Psoas muscle (tissue), 8 donors: ENCODE results near the gene AKR7A3. TPM values are rescaled to one million over a fixed set of nuclear protein-coding genes. Genes with fewer than 3 reads are reported as not detected.

Source experiments
- ATAC-seq, 4 donors: fragments of 200-7000 bp; cut with Tn5 transposase; one replicate each; pipeline ENCODE4 v1.9.1; 2020; ENCODE audit warnings: moderate library complexity in 3 of 4, mild to moderate bottlenecking in 2 of 4
- DNase-seq, 2 donors: peaks; one replicate each; pipeline ENCODE4 v3.0.0-alpha.2; 2020
- H3K27ac ChIP-seq: fragments of 200-600 bp; one replicate; pipeline ENCODE4 v1.8.0; 2022
- H3K27me3 ChIP-seq, 3 donors: fragments of 200-600 bp in 1 of 3; one replicate each; pipeline versions ENCODE4 v1.6.1 to v1.8.0; 2013 to 2022; ENCODE audit warnings: low read length in 2 of 3, mild to moderate bottlenecking in 2 of 3, moderate library complexity in 1 of 3; ENCODE audit not compliant: insufficient read depth in 3 of 3
- H3K36me3 ChIP-seq, 2 donors: fragments of 200-600 bp in 1 of 2; one replicate each; pipeline versions ENCODE4 v1.6.1 to v1.8.0; 2013 to 2022; ENCODE audit warnings: low read depth in 1 of 2, mild to moderate bottlenecking in 1 of 2, moderate library complexity in 1 of 2; ENCODE audit not compliant: insufficient read depth in 1 of 2
- H3K4me1 ChIP-seq: fragments of 200-600 bp; one replicate; pipeline ENCODE4 v1.8.0; 2022
- H3K4me3 ChIP-seq: fragments of 200-600 bp; one replicate; pipeline ENCODE4 v1.8.0; 2022; ENCODE audit warnings: mild to moderate bottlenecking
- H3K9me3 ChIP-seq: fragments of 200-600 bp; one replicate; pipeline ENCODE4 v1.8.0; 2022
- WGBS, 3 donors: extraction: QIAGEN DNeasy Blood & Tissue Kit; methylation state at CpG; one replicate each; pipeline versions ENCODE4 v1.1.6 to v1.1.7; 2013; 5-methylcytosine and 5-hydroxymethylcytosine counted together
- intact Hi-C, 2 donors: fragments of 100-400 bp; cut with DNase I; formaldehyde crosslinking; loops; one replicate each; pipeline versions ENCODE4 v1.11.0 to v1.14.2; 2022
- polyA plus RNA-seq, 3 donors: library from polyadenylated mRNA; stranded (reverse); fragments of 200-250 nt; gene quantifications; one replicate each; pipeline ENCODE4 v1.2.3, GENCODE V29; 2013
- total RNA-seq, 4 donors: library from RNA; stranded (reverse); fragmentation: NEBNext Ultra II Directional in 2 of 4; extraction: Animal tissue kit (Norgen Biotek cat#: 25700) in 2 of 4; gene quantifications; one replicate each; pipeline versions ENCODE4 v1.2.1 to v1.2.4, GENCODE V29; 2021 to 2023
- TF ChIP-seq, protein P1 (sequence below): fragments of 200-600 bp; IDR thresholded peaks from one replicate; pipeline ENCODE4 v1.8.0; 2022; ENCODE audit warnings: antibody characterized with exemption
- donor health status: healthy with polysubstance abuse.
- donor health status: DM: no; HTN: no; CAD: no; lungs with moderate emphysema.
- donor health status: Bipolar disorder and iron deficiency.
- donor health status: healthy.
- donor health status: DM: yes; HTN: yes; CAD: no.
- donor health status: DM: no; HTN: no; CAD: no.
- donor health status: DM: no; HTN: no; CAD: no.
- donor health status: DM: yes; HTN: yes; CAD: no.

The AKR7A3 gene
- total and polyA plus RNA-seq, 7 donors, result 0.15 to 0.42 (median 0.34) TPM; not detected in 1

- H3K9me3 ChIP-seq, result no peaks in the 10 kb centered on the region
- intact Hi-C loops, result no loop called here
- no peaks in the 10 kb centered on the region for H3K27me3 ChIP-seq
- no peak for DNase-seq
- WGBS, 3 donors, result 83 to 89% (median 88%) methylated on average over 16 of the region's 16 CpGs
- TF ChIP-seq, protein P1, sequence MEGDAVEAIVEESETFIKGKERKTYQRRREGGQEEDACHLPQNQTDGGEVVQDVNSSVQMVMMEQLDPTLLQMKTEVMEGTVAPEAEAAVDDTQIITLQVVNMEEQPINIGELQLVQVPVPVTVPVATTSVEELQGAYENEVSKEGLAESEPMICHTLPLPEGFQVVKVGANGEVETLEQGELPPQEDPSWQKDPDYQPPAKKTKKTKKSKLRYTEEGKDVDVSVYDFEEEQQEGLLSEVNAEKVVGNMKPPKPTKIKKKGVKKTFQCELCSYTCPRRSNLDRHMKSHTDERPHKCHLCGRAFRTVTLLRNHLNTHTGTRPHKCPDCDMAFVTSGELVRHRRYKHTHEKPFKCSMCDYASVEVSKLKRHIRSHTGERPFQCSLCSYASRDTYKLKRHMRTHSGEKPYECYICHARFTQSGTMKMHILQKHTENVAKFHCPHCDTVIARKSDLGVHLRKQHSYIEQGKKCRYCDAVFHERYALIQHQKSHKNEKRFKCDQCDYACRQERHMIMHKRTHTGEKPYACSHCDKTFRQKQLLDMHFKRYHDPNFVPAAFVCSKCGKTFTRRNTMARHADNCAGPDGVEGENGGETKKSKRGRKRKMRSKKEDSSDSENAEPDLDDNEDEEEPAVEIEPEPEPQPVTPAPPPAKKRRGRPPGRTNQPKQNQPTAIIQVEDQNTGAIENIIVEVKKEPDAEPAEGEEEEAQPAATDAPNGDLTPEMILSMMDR, result no peak
- H3K36me3 ChIP-seq, result peaks cover 4 to 84% of the 10 kb centered on the region in 2 donors
- H3K27ac ChIP-seq, result no peak overlapping the region
- no peaks in the 10 kb centered on the region for H3K4me1 ChIP-seq
- no peak overlapping the region for H3K4me3 ChIP-seq
- no peak for ATAC-seq
Observed at GRCh38 chr1:19327301-19327700, 38.7 kb upstream of the AKR7A3 start.

- 80 to 94% (median 85%) methylated on average over 6 of the region's 6 CpGs for WGBS, 3 donors
- DNase-seq (no peak), ATAC-seq (no peak)
- TF ChIP-seq, protein P1, result no peak
- Histone ChIP-seq H3K4me1 (no peaks in the 10 kb centered on the region), H3K4me3 (no peak overlapping the region), H3K27me3 (no peaks in the 10 kb centered on the region), H3K9me3 (no peaks in the 10 kb centered on the region), H3K27ac (no peak overlapping the region), H3K36me3 (peaks cover 4 to 86% of the 10 kb centered on the region in 2 donors)
- intact Hi-C loops, result no loop called here
Observed at GRCh38 chr1:19326748-19327065, 38.1 kb upstream of the AKR7A3 start.

GRCh38 chr1:19325958-19326747, 37.6 kb upstream of the AKR7A3 start:
- peaks cover 4 to 91% of the 10 kb centered on the region in 2 donors for H3K36me3 ChIP-seq
- 87 to 89% (median 88%) methylated on average over 32 of the region's 32 CpGs for WGBS, 3 donors
- DNase-seq, result no peak
- no peaks in the 10 kb centered on the region for H3K27me3 ChIP-seq
- intact Hi-C loops, result no loop called here
- TF ChIP-seq, protein P1, result no peak
- no peaks in the 10 kb centered on the region for H3K9me3 ChIP-seq
- no peak for ATAC-seq
- H3K4me1 ChIP-seq, result no peaks in the 10 kb centered on the region
- H3K27ac ChIP-seq, result no peak overlapping the region
- H3K4me3 ChIP-seq, result no peak overlapping the region

GRCh38 chr1:19325368-19325957, 36.9 kb upstream of the AKR7A3 start:
- peaks cover 4 to 93% of the 10 kb centered on the region in 2 donors for H3K36me3 ChIP-seq

More at GRCh38 chr1:19325368-19325957, 36.9 kb upstream of the AKR7A3 start:
- Histone ChIP-seq H3K27me3 (no peaks in the 10 kb centered on the region), H3K9me3 (no peaks in the 10 kb centered on the region), H3K4me1 (no peaks in the 10 kb centered on the region), H3K27ac (no peak overlapping the region), H3K4me3 (no peak overlapping the region)
- TF ChIP-seq, protein P1, result no peak
- no peak for ATAC-seq
- intact Hi-C loops, result no loop called here
- DNase-seq, result no peak
- WGBS, 3 donors, result 85 to 91% (median 89%) methylated on average over 19 of the region's 19 CpGs
